ENCODE measurements around the gene PSMG3. TPM values are rescaled to one million over a fixed set of nuclear protein-coding genes. Genes with fewer than 3 reads are reported as not detected.

The PSMG3 gene
- total and polyA plus RNA-seq, 2 of the 8 experiments (the other 6 are each of a cell fraction or from before 2014, with no cell fraction given), result 30.2 to 62.0 TPM

DNA sequence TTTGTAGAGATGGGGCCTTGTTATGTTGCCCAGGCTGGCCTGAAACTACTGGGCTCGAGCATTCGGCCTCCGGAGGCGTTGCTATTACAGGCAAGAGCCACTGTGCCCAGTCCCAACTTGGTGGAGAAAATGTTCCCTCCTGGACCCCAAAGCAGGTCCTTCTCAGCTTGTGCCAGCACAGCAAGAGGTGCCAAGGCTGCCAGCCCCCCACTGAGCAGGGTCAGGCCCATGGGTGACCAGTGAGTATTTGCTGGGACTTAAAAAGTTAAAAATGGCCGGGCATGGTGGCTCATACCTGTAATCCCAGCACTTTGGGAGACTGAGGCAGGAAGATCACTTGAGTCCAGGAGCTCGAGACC is 34.8 kb downstream of the PSMG3 start:
- no peak overlapping the region for H2AK5ac ChIP-seq (ENCODE audit: low read depth, low read length)
- H3K14ac ChIP-seq (ENCODE audit: insufficient read length), result no peak overlapping the region
- H3K4me1 ChIP-seq (replicated peaks in 1 of 4; ENCODE audit: control insufficient read depth in 3 of 4, insufficient read depth in 4 of 4, low read length in 3 of 4), result peaks cover 13 to 45% (median 32%) of the 10 kb centered on the region in 4 experiments
- ChIA-PET POLR2A (ENCODE audit: partially characterized antibody) (interaction anchor here (1.0 to 4.9 kb wide), 4 partner anchors 9 to 45 kb away, joined by 3 to 26 read pairs (median 6); no protein-coding TSS in a partner anchor), CTCF (ENCODE audit: partially characterized antibody) (interaction anchor here (1.4 to 3.7 kb wide), 5 partner anchors 10 to 30 kb away, joined by 4 to 18 read pairs (median 7); partner anchors contain the start of genes INTS1 and TMEM184A)
- no peak overlapping the region for H3K27ac ChIP-seq (ENCODE audit: low read depth, low read length)
- H4K20me1 ChIP-seq (replicated peaks in 1 of 2; ENCODE audit: control insufficient read depth in 1 of 2, insufficient read depth in 2 of 2, low read length in 2 of 2), result peaks cover 15 to 26% of the 10 kb centered on the region in 2 experiments
- H3K4ac ChIP-seq (replicated peaks; ENCODE audit: insufficient read length, low read depth, low read length), result no peak overlapping the region
- no peak overlapping the region for H3K23ac ChIP-seq (ENCODE audit: insufficient read length)
- H3K4me3 ChIP-seq (ENCODE audit: extremely low read depth in 1 of 4, insufficient read depth in 2 of 4, low read depth in 3 of 4, low read length in 4 of 4), result no peak overlapping the region
- TF ChIP-seq KDM4A (IDR thresholded peaks at IDR 0.05; ENCODE audit: low read depth, low read length, severe bottlenecking) (no peak), CTCF (IDR thresholded peaks at IDR 0.05; ENCODE audit: control extremely low read depth in 1 of 3, insufficient read depth in 1 of 3, low read depth in 1 of 3, low read length in 3 of 3) (no peak)
- peaks cover 0 to 71% of the 10 kb centered on the region in 2 experiments; a peak in 3 of 4 replicates for H3K79me2 ChIP-seq (ENCODE audit: control insufficient read depth in 1 of 2, insufficient read depth in 2 of 2, low read length in 2 of 2)
- no peak overlapping the region for H3K4me2 ChIP-seq (ENCODE audit: insufficient read depth in 1 of 2, low read depth in 2 of 2, low read length in 2 of 2)
- H3K23me2 ChIP-seq (ENCODE audit: low read depth, low read length), result peaks cover 6% of the 10 kb centered on the region; the same call in 1 of the 2 replicates
- H2BK12ac ChIP-seq (ENCODE audit: low read depth, low read length), result no peak overlapping the region
- DNase-seq (ENCODE audit: low read depth in 1 of 2, low spot score in 2 of 2) (no peak), FAIRE-seq (no peak)
- H3K79me1 ChIP-seq (ENCODE audit: low read depth, low read length), result peaks cover 23% of the 10 kb centered on the region
- no peak overlapping the region for H3K9ac ChIP-seq (replicated peaks in 1 of 4; ENCODE audit: extremely low read depth in 1 of 4, low read depth in 3 of 4, low read length in 3 of 4)
- WGBS, 2 experiments (ENCODE audit: extremely low coverage in 1 of 2, insufficient coverage in 1 of 2, insufficient read length in 1 of 2, insufficient replicate concordance in 2 of 2, low coverage in 1 of 2, low lambda C conversion rate in 2 of 2, missing lambda C conversion rate in 1 of 2), result 63% methylated on average over 6 of the region's 6 CpGs; no CpG with 5 or more reads in 1 of the 2 experiments
- H3K9me3 ChIP-seq (ENCODE audit: insufficient read depth in 2 of 2, low read depth in 1 of 2, low read length in 1 of 2), result no peaks in the 10 kb centered on the region
- no peak overlapping the region for H4K8ac ChIP-seq (ENCODE audit: extremely low read depth, insufficient read depth, low read length)
- H2AFZ ChIP-seq (ENCODE audit: low read length), result no peak overlapping the region
- no peak overlapping the region for H4K5ac ChIP-seq (ENCODE audit: insufficient read length, low read depth, low read length)
- no peak overlapping the region for H2BK15ac ChIP-seq (ENCODE audit: low read length)
- no peak overlapping the region for H4K91ac ChIP-seq (replicated peaks; ENCODE audit: insufficient read length, low read length)
- H3K27me3 ChIP-seq (replicated peaks in 1 of 4; ENCODE audit: control insufficient read depth in 3 of 4, extremely low read depth in 1 of 4, insufficient read depth in 3 of 4, low read length in 3 of 4), result no peaks in the 10 kb centered on the region; a peak in 2 of 7 replicates
- no peak overlapping the region for H3K56ac ChIP-seq (replicated peaks; ENCODE audit: insufficient read length, low read depth, low read length)
- no peak overlapping the region for H3K18ac ChIP-seq (ENCODE audit: extremely low read depth, low read length)
- H2BK5ac ChIP-seq (ENCODE audit: low read depth, low read length), result no peak overlapping the region
- peaks cover 0 to 9% (median 0%) of the 10 kb centered on the region in 4 experiments; a peak in 2 of 8 replicates for H3K36me3 ChIP-seq (ENCODE audit: control insufficient read depth in 2 of 4, insufficient read depth in 4 of 4, low read length in 3 of 4)
- H2BK120ac ChIP-seq (replicated peaks; ENCODE audit: low read depth, low read length), result no peak overlapping the region
- no peak overlapping the region for H2BK20ac ChIP-seq (ENCODE audit: low read length)
